ENCODE measurements around the gene FOS.

The FOS gene

DNA sequence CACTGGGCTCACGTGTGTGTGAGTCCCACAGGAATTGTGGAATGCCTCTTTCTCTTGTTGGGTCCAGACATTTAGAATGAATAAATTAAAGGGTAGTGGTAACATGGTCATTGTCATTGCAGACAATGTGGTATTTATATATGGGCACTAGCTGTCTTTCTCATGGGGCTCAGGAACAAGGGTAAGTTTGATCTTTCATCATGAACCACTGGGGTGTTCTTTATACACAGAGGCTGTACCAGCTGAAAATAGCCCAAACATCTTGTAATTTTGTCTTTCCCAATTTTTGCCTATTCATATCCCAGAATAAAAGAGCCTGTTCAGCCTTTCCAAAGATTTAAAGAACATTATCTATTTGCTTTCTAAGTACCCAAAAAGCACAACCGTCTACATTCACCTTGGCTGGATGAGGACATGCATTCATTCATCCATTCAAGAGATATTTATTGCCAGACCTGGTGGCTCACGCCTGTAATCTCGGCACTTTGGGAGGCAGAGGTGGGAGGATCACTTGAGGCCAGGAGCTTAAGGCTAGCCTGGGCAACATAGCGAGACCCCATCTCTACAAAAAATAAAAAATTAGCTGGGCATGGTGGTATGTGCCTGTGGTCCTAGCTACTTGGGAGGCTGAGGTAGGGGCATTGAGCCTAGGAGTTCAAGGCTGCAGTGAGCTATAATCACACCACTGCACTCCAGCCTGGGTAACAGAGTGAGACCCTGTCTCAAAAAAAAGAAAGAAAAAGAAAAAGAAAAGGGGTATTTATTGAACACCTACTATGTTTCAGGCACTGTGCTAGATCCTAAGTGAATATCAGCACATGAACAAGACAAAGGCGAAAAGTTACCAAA is 4.4 kb upstream of the FOS start:
- CTCF ChIA-PET: interaction anchor here (0.7 kb wide), 1 partner anchor 68 kb away, joined by 3 read pairs; no protein-coding TSS in a partner anchor

GRCh38 chr14:75274899-75275569 is 3.6 kb upstream of the FOS start:
- CTCF ChIA-PET: interaction anchor here (0.7 kb wide), 1 partner anchor 69 kb away, joined by 3 read pairs; no protein-coding TSS in a partner anchor
- Histone ChIP-seq H3K27ac (ENCODE audit: extremely low read depth, low read depth, low read length) (no peak overlapping the region), H3K4me1 (ENCODE audit: control insufficient read depth, insufficient read depth, low read length) (peaks cover 4% of the 10 kb centered on the region; the same call in 1 of the 2 replicates), H3K4me3 (ENCODE audit: low read depth, low read length) (no peak overlapping the region), H3K9me3 (ENCODE audit: control insufficient read depth, insufficient read depth, low read depth, low read length) (no peaks in the 10 kb centered on the region), H3K36me3 (ENCODE audit: control insufficient read depth in 2 of 2, insufficient read depth in 1 of 2, low read length in 2 of 2) (peaks cover 0 to 2% of the 10 kb centered on the region in 2 experiments; a peak in 1 of 3 replicates)
- POLR2A ChIA-PET: no interaction called here
- TF ChIP-seq ZNF48 (tag by site-specific recombination; IDR thresholded peaks at IDR 0.05): no peak
- no peak for TF ChIP-seq ZNF654 (tag by site-specific recombination; IDR thresholded peaks at IDR 0.05; ENCODE audit: low read depth)

More for the DNA sequence above, 4.4 kb upstream of the FOS start:
- Histone ChIP-seq H3K36me3 (ENCODE audit: control insufficient read depth in 2 of 2, insufficient read depth in 1 of 2, low read length in 2 of 2) (no peaks in the 10 kb centered on the region), H3K4me1 (ENCODE audit: control insufficient read depth, insufficient read depth, low read length) (peaks cover 4% of the 10 kb centered on the region; the same call in 1 of the 2 replicates), H3K4me3 (ENCODE audit: low read depth, low read length) (no peak overlapping the region), H3K9me3 (ENCODE audit: control insufficient read depth, insufficient read depth, low read depth, low read length) (no peaks in the 10 kb centered on the region), H3K27ac (ENCODE audit: extremely low read depth, low read depth, low read length) (no peak overlapping the region)
- POLR2A ChIA-PET: no interaction called here
- TF ChIP-seq, protein P1, sequence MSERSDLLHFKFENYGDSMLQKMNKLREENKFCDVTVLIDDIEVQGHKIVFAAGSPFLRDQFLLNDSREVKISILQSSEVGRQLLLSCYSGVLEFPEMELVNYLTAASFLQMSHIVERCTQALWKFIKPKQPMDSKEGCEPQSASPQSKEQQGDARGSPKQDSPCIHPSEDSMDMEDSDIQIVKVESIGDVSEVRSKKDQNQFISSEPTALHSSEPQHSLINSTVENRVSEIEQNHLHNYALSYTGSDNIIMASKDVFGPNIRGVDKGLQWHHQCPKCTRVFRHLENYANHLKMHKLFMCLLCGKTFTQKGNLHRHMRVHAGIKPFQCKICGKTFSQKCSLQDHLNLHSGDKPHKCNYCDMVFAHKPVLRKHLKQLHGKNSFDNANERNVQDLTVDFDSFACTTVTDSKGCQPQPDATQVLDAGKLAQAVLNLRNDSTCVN (tag by site-specific recombination; optimal IDR thresholded peaks at IDR 0.05): no peak
- 0 out of 2 replicates have a peak, but pooled peaks have one; percentile 34 for TF ChIP-seq ZNF121 (tag by site-specific recombination; IDR thresholded peaks at IDR 0.05)
- peak; percentile 68 for TF ChIP-seq ZNF664 (tag by site-specific recombination; IDR thresholded peaks at IDR 0.05)
- TF ChIP-seq GLI4 (tag by site-specific recombination; IDR thresholded peaks at IDR 0.05): no peak
- TF ChIP-seq ZBTB48 (tag by site-specific recombination; IDR thresholded peaks at IDR 0.05): no peak
- no peak for TF ChIP-seq ZNF184 (tag by site-specific recombination; IDR thresholded peaks at IDR 0.05)
- TF ChIP-seq, protein P2, sequence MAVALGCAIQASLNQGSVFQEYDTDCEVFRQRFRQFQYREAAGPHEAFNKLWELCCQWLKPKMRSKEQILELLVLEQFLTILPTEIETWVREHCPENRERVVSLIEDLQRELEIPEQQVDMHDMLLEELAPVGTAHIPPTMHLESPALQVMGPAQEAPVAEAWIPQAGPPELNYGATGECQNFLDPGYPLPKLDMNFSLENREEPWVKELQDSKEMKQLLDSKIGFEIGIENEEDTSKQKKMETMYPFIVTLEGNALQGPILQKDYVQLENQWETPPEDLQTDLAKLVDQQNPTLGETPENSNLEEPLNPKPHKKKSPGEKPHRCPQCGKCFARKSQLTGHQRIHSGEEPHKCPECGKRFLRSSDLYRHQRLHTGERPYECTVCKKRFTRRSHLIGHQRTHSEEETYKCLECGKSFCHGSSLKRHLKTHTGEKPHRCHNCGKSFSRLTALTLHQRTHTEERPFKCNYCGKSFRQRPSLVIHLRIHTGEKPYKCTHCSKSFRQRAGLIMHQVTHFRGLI (tag by site-specific recombination; IDR thresholded peaks at IDR 0.05): no peak

DNA sequence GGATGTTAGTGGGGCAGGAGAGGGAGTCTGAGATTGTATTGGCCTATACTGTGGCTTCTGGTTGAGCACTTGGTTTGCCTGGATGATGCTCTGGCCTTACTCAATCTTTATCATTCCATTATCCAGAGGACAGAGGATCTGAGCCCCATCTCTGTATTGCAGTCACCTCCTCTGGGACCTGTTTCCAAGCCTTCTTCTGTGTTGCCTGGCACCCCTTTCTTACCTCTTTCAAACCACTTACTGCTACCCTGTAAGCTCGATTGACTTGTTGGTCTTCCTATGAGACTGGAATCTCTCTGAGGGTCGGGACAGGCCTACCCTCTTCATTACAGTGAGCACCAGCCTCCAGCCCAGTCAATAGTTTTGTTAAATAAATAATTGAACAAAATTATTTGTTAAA is 3.0 kb upstream of the FOS start:
- Histone ChIP-seq H3K36me3 (ENCODE audit: control insufficient read depth in 2 of 2, insufficient read depth in 1 of 2, low read length in 2 of 2) (peaks cover 0 to 8% of the 10 kb centered on the region in 2 experiments; a peak in 1 of 3 replicates), H3K9me3 (ENCODE audit: control insufficient read depth, insufficient read depth, low read depth, low read length) (no peaks in the 10 kb centered on the region), H3K4me3 (ENCODE audit: low read depth, low read length) (no peak overlapping the region), H3K27ac (ENCODE audit: extremely low read depth, low read depth, low read length) (no peak overlapping the region), H3K4me1 (ENCODE audit: control insufficient read depth, insufficient read depth, low read length) (peaks cover 4% of the 10 kb centered on the region; the same call in 1 of the 2 replicates)
- TF ChIP-seq YY1 (tag by site-specific recombination; IDR thresholded peaks at IDR 0.05) (no peak), ZNF560 (tag by site-specific recombination; IDR thresholded peaks at IDR 0.05; ENCODE audit: borderline replicate concordance) (no peak)
- CTCF ChIA-PET: no interaction called here
- POLR2A ChIA-PET: no interaction called here
